NCI-H446 (cell line): Measurements from ENCODE around the gene PGAP6.
"Not testable (repeated sequence)": the region's sequence is repeated elsewhere in the genome, so short reads cannot be mapped to it uniquely, and the experiment has no call there.

Source experiments
- DNase-seq, 2 experiments: peaks; one replicate each; lab custom pipeline; 2025; lab: John Stamatoyannopoulos, UW

The PGAP6 gene

GRCh38 chr16:349211-349610 lies 32.6 kb downstream of the PGAP6 start:
- DNase-seq: no peak

GRCh38 chr16:348495-348894 lies 33.3 kb downstream of the PGAP6 start:
- not testable (repeated sequence) for DNase-seq

DNA sequence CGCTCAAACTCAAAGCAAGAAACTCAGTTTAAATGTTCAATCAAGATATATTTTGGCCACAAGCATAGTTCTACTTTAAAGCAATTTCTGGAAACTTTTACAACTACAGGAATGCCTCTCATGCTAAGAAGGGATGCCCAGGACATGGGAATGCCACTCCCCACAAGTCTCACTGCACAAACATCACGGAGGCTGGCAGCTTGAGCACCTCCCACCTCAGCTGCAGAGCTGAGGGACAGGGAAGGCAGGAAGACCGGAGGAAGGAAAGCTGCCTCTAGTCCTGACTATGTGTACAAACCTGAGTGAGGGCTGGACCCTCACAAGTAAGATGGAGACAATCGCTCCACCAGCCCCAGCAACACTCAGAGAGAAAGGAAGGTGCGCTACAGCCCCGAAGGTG lies 34.6 kb downstream of the PGAP6 start:
- DNase-seq: no peak

GRCh38 chr16:346587-346986 lies 35.2 kb downstream of the PGAP6 start:
- DNase-seq: no peak

- no peak for DNase-seq
Observed at GRCh38 chr16:345772-346171, 36.0 kb downstream of the PGAP6 start.

GRCh38 chr16:342455-343213 lies 39.1 kb downstream of the PGAP6 start:
- DNase-seq: no peak

DNA sequence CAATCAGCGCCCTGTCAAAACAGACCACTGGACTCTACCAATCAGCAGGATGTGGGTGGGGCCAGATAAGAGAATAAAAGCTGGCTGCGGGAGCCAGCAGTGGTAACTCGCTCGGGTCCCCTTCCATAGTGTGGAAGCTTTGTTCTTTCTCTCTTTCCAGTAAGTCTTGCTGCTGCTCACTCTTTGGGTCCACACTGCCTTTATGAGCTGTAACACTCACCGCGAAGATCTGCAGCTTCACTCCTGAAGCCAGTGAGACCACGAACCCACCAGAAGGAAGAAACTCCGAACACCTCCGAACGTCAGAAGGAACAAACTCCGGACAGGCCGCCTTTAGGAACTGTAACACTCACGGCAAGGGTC lies 39.8 kb downstream of the PGAP6 start:
- DNase-seq: not testable (repeated sequence)

DNA sequence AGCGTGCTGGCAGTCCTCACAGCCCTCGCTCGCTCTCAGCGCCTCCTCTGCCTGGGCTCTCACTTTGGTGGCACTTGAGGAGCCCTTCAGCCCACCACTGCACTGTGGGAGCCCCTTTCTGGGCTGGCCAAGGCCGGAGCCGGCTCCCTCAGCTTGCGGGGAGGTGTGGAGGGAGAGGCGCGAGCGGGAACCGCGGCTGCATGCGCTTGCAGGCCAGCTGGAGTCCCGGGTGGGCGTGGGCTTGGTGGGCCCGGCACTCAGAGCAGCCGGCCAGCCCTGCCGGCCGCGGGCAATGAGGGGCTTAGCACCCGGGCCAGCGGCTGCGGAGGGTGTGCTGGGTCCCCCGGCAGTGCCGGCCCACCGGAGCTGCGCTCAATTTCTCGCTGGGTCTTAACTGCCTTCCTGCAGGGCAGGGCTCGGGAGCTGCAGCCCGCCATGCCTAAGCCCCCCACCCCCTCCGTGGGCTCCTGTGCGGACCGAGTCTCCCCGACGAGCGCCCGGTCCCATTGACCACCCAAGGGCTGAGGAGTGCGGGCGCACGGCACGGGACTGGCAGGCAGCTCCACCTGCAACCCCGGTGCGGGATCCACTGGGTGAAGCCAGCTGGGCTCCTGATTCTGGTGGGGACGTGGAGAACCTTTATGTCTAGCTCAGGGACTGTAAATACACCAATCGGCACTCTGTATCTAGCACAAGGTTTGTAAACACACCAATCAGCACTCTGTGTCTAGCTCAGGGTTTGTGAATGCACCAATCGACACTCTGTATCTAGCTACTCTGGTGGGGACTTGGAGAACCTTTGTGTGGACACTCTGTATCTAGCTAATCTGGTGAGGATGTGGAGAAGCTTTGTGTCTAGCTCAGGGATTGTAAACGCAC lies 40.4 kb downstream of the PGAP6 start:
- not testable (repeated sequence) for DNase-seq

GRCh38 chr16:340370-341091 lies 41.2 kb downstream of the PGAP6 start:
- DNase-seq: no peak

GRCh38 chr16:339680-340079 lies 42.1 kb downstream of the PGAP6 start:
- DNase-seq: no peak

- DNase-seq: no peak
Observed at GRCh38 chr16:337975-338575, 43.7 kb downstream of the PGAP6 start.

DNA sequence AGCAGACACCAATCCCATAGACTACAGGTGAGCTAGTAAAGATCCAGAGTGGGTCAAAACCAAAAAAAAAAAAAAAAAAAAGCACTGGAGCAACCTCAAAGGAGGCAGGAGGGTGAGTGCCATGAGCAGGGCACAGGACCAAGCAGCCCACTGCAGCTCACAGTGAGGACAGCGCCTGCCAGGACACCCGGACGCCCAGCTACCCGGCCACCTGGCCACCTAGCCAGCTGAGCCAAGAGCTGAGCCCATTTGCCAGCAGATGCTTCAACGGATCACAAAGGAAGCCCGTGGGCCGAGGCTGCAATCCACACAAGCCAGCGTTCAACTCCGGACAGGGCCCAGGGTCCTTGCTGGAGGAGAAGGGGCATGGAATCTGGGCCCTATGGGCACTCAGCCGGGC lies 44.3 kb downstream of the PGAP6 start:
- DNase-seq: peak in 1 of 2 experiments; percentile 63

DNA sequence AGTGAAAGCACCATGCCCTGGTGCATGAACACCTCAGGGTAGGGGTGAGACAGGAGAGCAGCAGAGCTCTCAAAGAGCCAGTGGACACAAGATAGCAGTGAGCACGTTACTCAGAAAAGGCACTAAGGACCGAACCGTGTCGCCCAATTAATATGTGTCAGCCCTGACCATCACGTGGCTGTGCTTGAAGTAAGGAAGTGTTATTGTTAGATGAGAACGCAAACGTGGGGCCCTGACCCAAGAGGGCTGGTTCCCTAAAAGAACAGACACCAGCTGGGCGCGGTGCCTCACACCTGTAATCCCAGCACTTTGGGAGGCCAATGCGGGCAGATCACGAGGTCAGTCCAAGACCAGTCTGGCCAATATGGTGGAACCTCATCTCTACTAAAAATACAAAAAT lies 45.5 kb downstream of the PGAP6 start:
- no peak for DNase-seq

GRCh38 chr16:334861-335632 lies 46.7 kb downstream of the PGAP6 start:
- not testable (repeated sequence) for DNase-seq

DNA sequence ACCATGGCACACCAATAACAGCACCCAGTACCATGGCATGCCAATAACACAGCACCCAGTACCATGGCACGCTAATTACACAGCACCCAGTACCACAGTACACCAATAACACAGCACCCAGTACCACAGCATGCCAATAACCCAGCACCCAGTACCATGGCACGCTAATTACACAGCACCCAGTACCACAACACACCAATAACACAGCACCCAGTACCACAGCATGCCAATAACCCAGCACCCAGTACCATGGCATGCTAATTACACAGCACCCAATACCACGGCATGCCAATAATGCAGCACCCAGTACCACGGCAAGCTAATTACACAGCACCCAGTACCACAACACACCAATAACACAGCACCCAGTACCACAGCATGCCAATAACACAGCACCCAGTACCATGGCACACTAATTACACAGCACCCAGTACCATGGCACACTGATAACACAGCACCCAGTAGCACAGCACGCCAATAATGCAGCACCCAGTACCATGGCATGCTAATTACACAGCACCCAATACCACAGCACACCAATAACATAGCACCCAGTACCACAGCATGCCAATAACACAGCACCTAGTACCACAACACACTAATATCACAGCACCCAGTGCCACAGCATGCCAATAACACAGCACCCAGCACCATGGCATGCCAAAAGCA lies 47.5 kb downstream of the PGAP6 start:
- not testable (repeated sequence) for DNase-seq

- DNase-seq: no peak
Observed at GRCh38 chr16:333406-334094, 48.2 kb downstream of the PGAP6 start.

GRCh38 chr16:331181-331814 lies 50.5 kb downstream of the PGAP6 start:
- not testable (repeated sequence) for DNase-seq

DNA sequence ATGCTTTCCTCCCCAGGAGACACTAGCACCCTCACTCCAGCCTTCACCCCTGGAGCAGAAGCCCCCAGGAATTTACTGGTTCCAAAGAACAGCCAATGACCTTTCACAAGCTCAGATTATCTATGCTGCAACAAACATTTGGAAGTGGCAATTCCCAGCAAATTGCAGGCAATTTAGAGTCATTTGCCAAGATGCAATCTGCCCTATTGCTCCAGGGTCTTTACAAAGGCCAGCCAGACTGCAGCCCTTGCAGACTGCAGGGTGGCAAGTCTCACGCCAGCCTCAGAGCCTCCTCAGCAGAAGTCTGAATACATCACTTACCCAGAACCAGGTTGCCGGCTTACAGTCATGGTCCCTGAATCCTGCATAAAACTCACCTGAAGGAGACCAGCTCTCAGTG lies 51.0 kb downstream of the PGAP6 start:
- DNase-seq: no peak

- no peak for DNase-seq
Observed at GRCh38 chr16:325375-326145, 56.2 kb downstream of the PGAP6 start.
